HL-60 (cell line): ENCODE data around the gene KIAA1217.

Source experiments
- POLR2AphosphoS5 ChIP-seq: IDR thresholded peaks from 2 replicates; pipeline ENCODE4 v1.6.1; 2012; ENCODE audit warnings: low read depth
- TF ChIP-seq, protein P1 (sequence below): IDR thresholded peaks from 2 replicates; pipeline ENCODE4 v1.6.1; 2012; ENCODE audit warnings: low read depth; ENCODE audit not compliant: insufficient replicate concordance

DNA sequence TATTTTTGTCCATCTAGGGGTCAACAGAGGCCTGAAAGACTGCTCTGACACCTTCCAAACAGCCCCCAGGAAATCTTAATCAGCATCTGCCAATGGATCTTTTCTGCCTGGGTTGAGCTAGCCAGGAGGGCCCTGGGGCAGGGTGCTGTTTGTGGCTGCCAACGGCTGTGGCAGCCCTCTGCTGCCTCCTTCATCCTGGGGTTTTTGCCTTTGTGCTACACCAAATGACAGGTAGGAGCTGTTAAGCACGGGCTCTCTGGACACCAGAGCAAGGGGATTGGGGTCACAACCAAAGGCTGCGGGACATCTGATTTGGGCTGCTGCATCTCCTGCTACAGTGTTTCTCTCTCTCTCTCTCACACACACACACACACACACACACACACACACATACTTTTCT, 2.0 kb upstream of the KIAA1217 start:
- no peak for TF ChIP-seq POLR2AphosphoS5
- TF ChIP-seq, protein P1, sequence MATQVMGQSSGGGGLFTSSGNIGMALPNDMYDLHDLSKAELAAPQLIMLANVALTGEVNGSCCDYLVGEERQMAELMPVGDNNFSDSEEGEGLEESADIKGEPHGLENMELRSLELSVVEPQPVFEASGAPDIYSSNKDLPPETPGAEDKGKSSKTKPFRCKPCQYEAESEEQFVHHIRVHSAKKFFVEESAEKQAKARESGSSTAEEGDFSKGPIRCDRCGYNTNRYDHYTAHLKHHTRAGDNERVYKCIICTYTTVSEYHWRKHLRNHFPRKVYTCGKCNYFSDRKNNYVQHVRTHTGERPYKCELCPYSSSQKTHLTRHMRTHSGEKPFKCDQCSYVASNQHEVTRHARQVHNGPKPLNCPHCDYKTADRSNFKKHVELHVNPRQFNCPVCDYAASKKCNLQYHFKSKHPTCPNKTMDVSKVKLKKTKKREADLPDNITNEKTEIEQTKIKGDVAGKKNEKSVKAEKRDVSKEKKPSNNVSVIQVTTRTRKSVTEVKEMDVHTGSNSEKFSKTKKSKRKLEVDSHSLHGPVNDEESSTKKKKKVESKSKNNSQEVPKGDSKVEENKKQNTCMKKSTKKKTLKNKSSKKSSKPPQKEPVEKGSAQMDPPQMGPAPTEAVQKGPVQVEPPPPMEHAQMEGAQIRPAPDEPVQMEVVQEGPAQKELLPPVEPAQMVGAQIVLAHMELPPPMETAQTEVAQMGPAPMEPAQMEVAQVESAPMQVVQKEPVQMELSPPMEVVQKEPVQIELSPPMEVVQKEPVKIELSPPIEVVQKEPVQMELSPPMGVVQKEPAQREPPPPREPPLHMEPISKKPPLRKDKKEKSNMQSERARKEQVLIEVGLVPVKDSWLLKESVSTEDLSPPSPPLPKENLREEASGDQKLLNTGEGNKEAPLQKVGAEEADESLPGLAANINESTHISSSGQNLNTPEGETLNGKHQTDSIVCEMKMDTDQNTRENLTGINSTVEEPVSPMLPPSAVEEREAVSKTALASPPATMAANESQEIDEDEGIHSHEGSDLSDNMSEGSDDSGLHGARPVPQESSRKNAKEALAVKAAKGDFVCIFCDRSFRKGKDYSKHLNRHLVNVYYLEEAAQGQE = no peak
